Spinal cord (tissue), 10 donors: ENCODE results near the gene LPCAT3. TPM values are rescaled to one million over a fixed set of nuclear protein-coding genes. Genes with fewer than 3 reads are reported as not detected.

Experiments
- DNase-seq, 6 donors: peaks; one replicate each; pipeline versions ENCODE4 v3.0.0 to v3.0.0-alpha.2; 2013 to 2015; ENCODE audit warnings: low spot score in 6 of 6, low read depth in 4 of 6
- H3K27ac ChIP-seq: one replicate; pipeline ENCODE4 v1.5.1; 2013; ENCODE audit warnings: low read depth, low read length, control low read depth
- H3K27me3 ChIP-seq: one replicate; pipeline ENCODE4 v1.6.1; 2013; ENCODE audit warnings: low read length; ENCODE audit not compliant: control insufficient read depth, insufficient read depth
- H3K36me3 ChIP-seq: one replicate; pipeline ENCODE4 v1.6.1; 2013; ENCODE audit warnings: low read length; ENCODE audit not compliant: control insufficient read depth, insufficient read depth
- H3K4me1 ChIP-seq: one replicate; pipeline ENCODE4 v1.6.1; 2013; ENCODE audit warnings: low read length; ENCODE audit not compliant: control insufficient read depth, insufficient read depth
- H3K4me3 ChIP-seq: one replicate; pipeline ENCODE4 v1.5.1; 2013; ENCODE audit warnings: low read depth, low read length, control low read depth
- H3K9me3 ChIP-seq: one replicate; pipeline ENCODE4 v1.6.1; 2013; ENCODE audit warnings: low read length; ENCODE audit not compliant: control insufficient read depth, insufficient read depth
- WGBS: methylation state at CpG from one replicate; pipeline ENCODE4 v1.1.5; 2013; ENCODE audit warnings: missing lambda C conversion rate; ENCODE audit not compliant: insufficient coverage; 5-methylcytosine and 5-hydroxymethylcytosine counted together
- polyA plus RNA-seq, 2 donors: library from polyadenylated mRNA; unstranded; fragments of 120-200 nt; gene quantifications; one replicate each; pipeline ENCODE4 v1.2.1, GENCODE V29; 2013; ENCODE audit not compliant: insufficient read length in 2 of 2
- total RNA-seq, 2 donors: library from RNA; depleted of rRNA in 1 of 2; stranded (reverse); fragments of 120-200 nt in 1 of 2; fragments of >200 nt in 1 of 2; gene quantifications; one replicate each; pipeline versions ENCODE4 v1.2.3 to v1.2.4, GENCODE V29; 2013 to 2014
- donor health status: healthy.

Gene LPCAT3
- total and polyA plus RNA-seq, 4 donors: 12.7 to 42.3 (median 28.0) TPM

- peaks cover 38% of the 10 kb centered on the region for H3K36me3 ChIP-seq
- H3K9me3 ChIP-seq: no peaks in the 10 kb centered on the region
- no peaks in the 10 kb centered on the region for H3K27me3 ChIP-seq
- H3K4me3 ChIP-seq: no peak overlapping the region
- H3K27ac ChIP-seq: no peak overlapping the region
- peaks cover 51% of the 10 kb centered on the region for H3K4me1 ChIP-seq
- no peak for DNase-seq
- 66% methylated on average over 22 of the region's 32 CpGs for WGBS
These were observed 55.1 kb downstream of the LPCAT3 start for GRCh38 chr12:6963016-6963731.

- no peak for DNase-seq
- H3K27ac ChIP-seq: no peak overlapping the region
- H3K9me3 ChIP-seq: no peaks in the 10 kb centered on the region
- no peak overlapping the region for H3K4me3 ChIP-seq
- H3K4me1 ChIP-seq: peaks cover 53% of the 10 kb centered on the region
- peaks cover 31% of the 10 kb centered on the region for H3K36me3 ChIP-seq
- H3K27me3 ChIP-seq: no peaks in the 10 kb centered on the region
- WGBS: 57% methylated on average over 21 of the region's 25 CpGs
These were observed 55.8 kb downstream of the LPCAT3 start for GRCh38 chr12:6962285-6963015.

DNA sequence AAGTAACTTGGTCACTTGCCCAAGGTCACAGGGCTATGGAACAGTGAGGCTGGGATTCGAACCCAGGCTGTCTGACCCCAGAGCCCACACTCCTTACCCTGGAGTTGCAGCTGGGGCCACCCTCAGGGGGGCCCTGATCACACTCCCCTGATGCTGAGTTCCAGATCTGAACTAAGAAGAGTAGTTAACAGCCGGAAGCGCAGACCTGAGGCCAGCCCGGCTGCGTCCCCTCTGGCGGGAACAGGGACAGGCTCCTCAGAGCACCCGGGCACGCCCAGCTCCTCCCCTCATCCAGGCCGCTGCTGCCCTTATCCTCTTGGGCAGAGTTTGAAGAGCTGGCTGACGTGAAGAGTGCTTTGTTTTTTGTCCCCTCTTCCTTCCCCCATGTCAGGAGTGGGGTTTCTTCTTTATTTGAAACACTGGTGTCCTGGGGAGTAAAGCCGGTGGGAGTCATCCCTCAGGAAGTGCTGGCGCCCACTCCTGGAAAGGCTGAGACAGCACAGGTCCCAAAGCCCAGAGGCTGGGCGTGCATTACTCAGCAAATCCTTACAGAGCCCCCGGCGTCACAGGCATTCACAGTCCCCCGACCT, 56.5 kb downstream of the LPCAT3 start:
- 15% methylated on average over 13 of the region's 16 CpGs for WGBS
- Histone ChIP-seq H3K4me3 (no peak overlapping the region), H3K27ac (peak overlapping the region; percentile 8), H3K36me3 (peaks cover 26% of the 10 kb centered on the region), H3K4me1 (peaks cover 53% of the 10 kb centered on the region), H3K27me3 (no peaks in the 10 kb centered on the region), H3K9me3 (no peaks in the 10 kb centered on the region)
- DNase-seq: peak in 2 of 6 donors; percentile 32 to 63

DNA sequence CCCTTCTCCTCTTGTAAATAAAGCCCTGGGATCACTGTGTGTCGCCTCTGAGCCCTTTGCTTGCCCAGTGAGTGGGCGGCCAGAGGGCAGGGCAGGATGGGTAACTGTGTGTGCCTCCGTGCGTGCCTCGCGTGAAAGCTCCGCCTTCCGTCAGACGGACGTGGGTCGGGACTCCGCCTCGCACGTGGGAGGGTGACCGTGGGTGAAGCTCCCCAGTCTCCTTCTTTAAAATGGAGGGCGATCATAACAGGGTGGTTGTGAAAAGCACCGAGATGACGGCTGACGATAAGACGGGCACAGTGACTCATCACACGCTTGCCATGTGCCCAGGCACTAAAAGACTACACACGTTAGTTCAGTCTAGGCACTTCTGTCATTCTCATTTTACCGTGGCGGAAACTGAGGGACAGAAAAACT, 57.0 kb downstream of the LPCAT3 start:
- H3K9me3 ChIP-seq: no peaks in the 10 kb centered on the region
- H3K4me1 ChIP-seq: peaks cover 53% of the 10 kb centered on the region
- H3K36me3 ChIP-seq: peaks cover 23% of the 10 kb centered on the region
- 72% methylated on average over 17 of the region's 24 CpGs for WGBS
- no peak overlapping the region for H3K4me3 ChIP-seq
- H3K27me3 ChIP-seq: no peaks in the 10 kb centered on the region
- DNase-seq: no peak
- peak overlapping the region; percentile 25 for H3K27ac ChIP-seq

GRCh38 chr12:6960593-6961277, 57.5 kb downstream of the LPCAT3 start:
- no peak for DNase-seq
- Histone ChIP-seq H3K27ac (peak overlapping the region; percentile 25), H3K9me3 (no peaks in the 10 kb centered on the region), H3K27me3 (no peaks in the 10 kb centered on the region), H3K4me1 (peaks cover 53% of the 10 kb centered on the region), H3K36me3 (peaks cover 23% of the 10 kb centered on the region), H3K4me3 (no peak overlapping the region)
- 79% methylated on average over 13 of the region's 13 CpGs for WGBS

- WGBS: 90% methylated on average over 20 of the region's 26 CpGs
- H3K36me3 ChIP-seq: peaks cover 21% of the 10 kb centered on the region
- H3K9me3 ChIP-seq: no peaks in the 10 kb centered on the region
- DNase-seq: no peak
- H3K27ac ChIP-seq: no peak overlapping the region
- no peak overlapping the region for H3K4me3 ChIP-seq
- peaks cover 53% of the 10 kb centered on the region for H3K4me1 ChIP-seq
- no peaks in the 10 kb centered on the region for H3K27me3 ChIP-seq
These were observed 58.3 kb downstream of the LPCAT3 start for GRCh38 chr12:6959805-6960592.

GRCh38 chr12:6959058-6959804, 59.0 kb downstream of the LPCAT3 start:
- Histone ChIP-seq H3K4me1 (peaks cover 48% of the 10 kb centered on the region), H3K27me3 (no peaks in the 10 kb centered on the region), H3K9me3 (no peaks in the 10 kb centered on the region), H3K36me3 (peaks cover 15% of the 10 kb centered on the region), H3K4me3 (no peak overlapping the region), H3K27ac (no peak overlapping the region)
- DNase-seq: no peak
- 74% methylated on average over 17 of the region's 24 CpGs for WGBS

DNA sequence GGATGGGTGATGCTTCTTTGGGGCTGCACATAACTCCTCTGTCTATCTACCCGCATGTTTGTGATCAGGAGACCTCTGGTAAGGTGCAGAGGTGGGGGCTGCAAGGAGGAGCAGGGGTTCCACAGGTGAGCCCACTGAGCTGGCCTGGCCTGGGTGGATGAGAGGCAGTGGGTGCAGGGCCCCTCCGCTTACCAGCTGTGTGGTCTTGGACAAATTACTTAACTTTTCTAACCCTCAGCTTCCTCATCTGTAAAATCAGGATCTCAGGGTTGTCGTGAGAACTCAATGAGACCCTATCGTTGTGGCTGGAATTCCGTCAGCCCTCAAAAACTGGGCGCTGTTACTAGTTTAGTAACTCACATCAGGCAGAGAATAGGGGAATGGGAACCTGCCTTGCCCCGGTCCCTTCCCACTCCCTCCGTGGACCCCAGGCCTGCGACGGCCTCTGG, 59.6 kb downstream of the LPCAT3 start:
- H3K4me3 ChIP-seq: no peak overlapping the region
- 80% methylated on average over 9 of the region's 10 CpGs for WGBS
- peaks cover 49% of the 10 kb centered on the region for H3K4me1 ChIP-seq
- no peak for DNase-seq
- no peak overlapping the region for H3K27ac ChIP-seq
- peaks cover 15% of the 10 kb centered on the region for H3K36me3 ChIP-seq
- no peaks in the 10 kb centered on the region for H3K27me3 ChIP-seq
- no peaks in the 10 kb centered on the region for H3K9me3 ChIP-seq
